ENCODE measurements around the gene YIPF5. TPM values are rescaled to one million over a fixed set of nuclear protein-coding genes. Genes with fewer than 3 reads are reported as not detected.

Gene YIPF5
- total RNA-seq, 1 experiment from 2014 or later = 50.9 TPM

DNA sequence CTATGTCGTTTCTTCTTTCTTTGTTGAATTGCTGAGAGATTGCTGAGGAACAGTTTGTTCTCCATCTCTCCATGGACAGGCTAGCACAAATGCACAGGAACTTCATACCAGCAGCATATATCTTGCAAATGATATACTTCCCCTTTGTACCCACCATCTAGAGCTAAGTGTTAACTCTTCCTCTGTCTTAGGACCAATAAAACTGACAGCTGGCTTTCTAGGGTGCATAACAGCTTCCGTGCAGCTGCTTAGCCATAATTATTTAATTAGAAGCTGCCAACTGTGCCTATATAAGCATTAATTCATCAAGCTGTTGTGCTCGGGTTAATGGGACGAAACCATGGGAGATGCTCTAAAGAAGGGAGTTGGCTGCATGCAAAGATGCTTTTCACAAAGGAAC lies 38.9 kb upstream of the YIPF5 start:
- Histone ChIP-seq H3K4me1 (ENCODE audit: insufficient read depth, low read length, poor library complexity, severe bottlenecking) (peaks cover 35% of the 10 kb centered on the region), H3K36me3 (ENCODE audit: insufficient read depth, low read length, poor library complexity, severe bottlenecking) (no peaks in the 10 kb centered on the region), H3K4me3 (ENCODE audit: low read depth, low read length, poor library complexity, severe bottlenecking) (no peak overlapping the region), H3K27me3 (replicated peaks; ENCODE audit: insufficient read depth, low read depth, low read length, poor library complexity) (peaks cover 11% of the 10 kb centered on the region), H3K27ac (ENCODE audit: low read depth, low read length, poor library complexity, severe bottlenecking) (no peak overlapping the region), H3K9me3 (ENCODE audit: low read depth, low read length, poor library complexity, severe bottlenecking) (no peaks in the 10 kb centered on the region)
- TF ChIP-seq, protein P1, sequence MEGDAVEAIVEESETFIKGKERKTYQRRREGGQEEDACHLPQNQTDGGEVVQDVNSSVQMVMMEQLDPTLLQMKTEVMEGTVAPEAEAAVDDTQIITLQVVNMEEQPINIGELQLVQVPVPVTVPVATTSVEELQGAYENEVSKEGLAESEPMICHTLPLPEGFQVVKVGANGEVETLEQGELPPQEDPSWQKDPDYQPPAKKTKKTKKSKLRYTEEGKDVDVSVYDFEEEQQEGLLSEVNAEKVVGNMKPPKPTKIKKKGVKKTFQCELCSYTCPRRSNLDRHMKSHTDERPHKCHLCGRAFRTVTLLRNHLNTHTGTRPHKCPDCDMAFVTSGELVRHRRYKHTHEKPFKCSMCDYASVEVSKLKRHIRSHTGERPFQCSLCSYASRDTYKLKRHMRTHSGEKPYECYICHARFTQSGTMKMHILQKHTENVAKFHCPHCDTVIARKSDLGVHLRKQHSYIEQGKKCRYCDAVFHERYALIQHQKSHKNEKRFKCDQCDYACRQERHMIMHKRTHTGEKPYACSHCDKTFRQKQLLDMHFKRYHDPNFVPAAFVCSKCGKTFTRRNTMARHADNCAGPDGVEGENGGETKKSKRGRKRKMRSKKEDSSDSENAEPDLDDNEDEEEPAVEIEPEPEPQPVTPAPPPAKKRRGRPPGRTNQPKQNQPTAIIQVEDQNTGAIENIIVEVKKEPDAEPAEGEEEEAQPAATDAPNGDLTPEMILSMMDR (conservative IDR thresholded peaks at IDR 0.05; ENCODE audit: low read depth, low read length) = no peak
- TF ChIP-seq EZH2 (IDR thresholded peaks at IDR 0.05; ENCODE audit: borderline replicate concordance, low read depth, low read length, poor library complexity, severe bottlenecking) = no peak
- POLR2A ChIA-PET (ENCODE audit: low non-redundant PET) = interaction anchor here (0.6 to 0.7 kb wide), 2 partner anchors 14 to 899 kb away, joined by 6 to 13 read pairs; no protein-coding TSS in a partner anchor
- DNase-seq (ENCODE audit: low spot score) = peak; percentile 70
- intact Hi-C loops (cut with micrococcal nuclease; ENCODE audit: unreplicated experiment) = loop anchor here (5.0 to 10.0 kb wide), 2 partner anchors 1135 to 1623 kb away; no protein-coding TSS in a partner anchor
- BruUV-seq (replicated peaks) = no TSS peak
- CTCF ChIA-PET = no interaction called here

DNA sequence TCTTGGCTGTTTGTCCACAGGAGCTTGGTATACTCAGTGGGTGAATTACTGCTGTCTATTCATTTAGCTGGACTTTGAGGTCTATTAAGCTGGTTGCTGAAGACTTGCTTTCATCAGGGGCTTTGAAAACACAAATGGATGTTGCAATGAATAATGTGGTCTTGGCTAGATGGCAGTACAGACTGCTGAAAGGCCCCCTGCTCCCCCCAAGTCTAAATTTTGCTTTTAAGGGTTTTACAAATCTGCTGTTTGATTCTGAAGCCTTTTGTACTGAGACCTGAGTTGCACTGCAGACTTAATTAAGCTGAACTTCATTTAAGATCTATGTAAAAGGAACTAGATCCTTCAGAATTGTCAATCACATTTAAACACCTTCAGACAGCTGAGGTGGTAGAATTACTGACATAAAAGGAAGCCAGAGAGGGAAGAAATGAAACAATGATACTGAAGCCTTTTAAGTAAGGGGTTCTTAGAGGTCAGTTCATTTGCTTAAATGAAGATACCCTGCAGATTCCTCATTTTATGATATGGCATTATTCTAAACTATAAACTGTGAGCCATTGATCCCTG lies 37.5 kb upstream of the YIPF5 start:
- Histone ChIP-seq H3K4me1 (ENCODE audit: insufficient read depth, low read length, poor library complexity, severe bottlenecking) (peaks cover 41% of the 10 kb centered on the region), H3K27ac (ENCODE audit: low read depth, low read length, poor library complexity, severe bottlenecking) (no peak overlapping the region), H3K4me3 (ENCODE audit: low read depth, low read length, poor library complexity, severe bottlenecking) (no peak overlapping the region), H3K36me3 (ENCODE audit: insufficient read depth, low read length, poor library complexity, severe bottlenecking) (no peaks in the 10 kb centered on the region), H3K9me3 (ENCODE audit: low read depth, low read length, poor library complexity, severe bottlenecking) (no peaks in the 10 kb centered on the region), H3K27me3 (replicated peaks; ENCODE audit: insufficient read depth, low read depth, low read length, poor library complexity) (peaks cover 11% of the 10 kb centered on the region)
- DNase-seq (ENCODE audit: low spot score) = no peak
- CTCF ChIA-PET = no interaction called here
- intact Hi-C loops (cut with micrococcal nuclease; ENCODE audit: unreplicated experiment) = loop anchor here (5.0 to 10.0 kb wide), 2 partner anchors 1137 to 1624 kb away; no protein-coding TSS in a partner anchor
- POLR2A ChIA-PET (ENCODE audit: low non-redundant PET) = no interaction called here
- BruUV-seq (replicated peaks) = no TSS peak
- TF ChIP-seq, protein P1 (conservative IDR thresholded peaks at IDR 0.05; ENCODE audit: low read depth, low read length) = peak; percentile 29; the same call in 1 of the 2 replicates
- no peak for TF ChIP-seq EZH2 (IDR thresholded peaks at IDR 0.05; ENCODE audit: borderline replicate concordance, low read depth, low read length, poor library complexity, severe bottlenecking)

DNA sequence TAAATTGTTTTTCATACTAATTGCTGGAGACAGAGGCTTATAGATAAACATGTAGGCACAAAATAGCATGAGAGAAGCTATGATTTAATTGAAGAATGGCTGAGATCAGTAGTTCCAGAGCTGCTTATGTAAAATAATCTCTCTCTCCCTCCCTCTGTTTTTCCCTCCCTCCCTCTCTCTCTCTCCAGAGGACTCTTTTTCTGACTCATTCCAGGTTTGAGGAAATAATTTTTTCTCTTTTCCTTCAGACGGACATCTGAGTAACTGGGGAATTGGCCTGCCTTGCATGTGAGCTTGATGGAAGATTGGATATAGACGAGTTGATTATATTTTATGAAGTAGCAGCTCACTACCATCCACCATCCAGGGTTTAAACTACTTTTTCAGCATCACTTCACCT lies 35.7 kb upstream of the YIPF5 start:
- peaks cover under 1% of the 10 kb centered on the region for H3K27me3 ChIP-seq (replicated peaks; ENCODE audit: insufficient read depth, low read depth, low read length, poor library complexity)
- no peak overlapping the region for H3K27ac ChIP-seq (ENCODE audit: low read depth, low read length, poor library complexity, severe bottlenecking)
- no peak overlapping the region for H3K4me3 ChIP-seq (ENCODE audit: low read depth, low read length, poor library complexity, severe bottlenecking)
- no peaks in the 10 kb centered on the region for H3K9me3 ChIP-seq (ENCODE audit: low read depth, low read length, poor library complexity, severe bottlenecking)
- CTCF ChIA-PET = interaction anchor here (0.6 kb wide), 1 partner anchor 55 kb away, joined by 3 read pairs; no protein-coding TSS in a partner anchor
- no peaks in the 10 kb centered on the region for H3K36me3 ChIP-seq (ENCODE audit: insufficient read depth, low read length, poor library complexity, severe bottlenecking)
- TF ChIP-seq EZH2 (IDR thresholded peaks at IDR 0.05; ENCODE audit: borderline replicate concordance, low read depth, low read length, poor library complexity, severe bottlenecking) = no peak
- TF ChIP-seq, protein P1 (conservative IDR thresholded peaks at IDR 0.05; ENCODE audit: low read depth, low read length) = no peak
- BruUV-seq (replicated peaks) = no TSS peak
- peaks cover 48% of the 10 kb centered on the region for H3K4me1 ChIP-seq (ENCODE audit: insufficient read depth, low read length, poor library complexity, severe bottlenecking)
- intact Hi-C loops (cut with micrococcal nuclease; ENCODE audit: unreplicated experiment) = loop anchor here (5.0 to 10.0 kb wide), 2 partner anchors 1139 to 1626 kb away; no protein-coding TSS in a partner anchor
- DNase-seq (ENCODE audit: low spot score) = no peak
- POLR2A ChIA-PET (ENCODE audit: low non-redundant PET) = no interaction called here

Data from A673 (cell line).